Naive thymus-derived CD4-positive, alpha-beta T cell (primary cell): ENCODE measurements around the gene MAD2L2. TPM values are rescaled to one million over a fixed set of nuclear protein-coding genes. Genes with fewer than 3 reads are reported as not detected.
A peak's percentile ranks its signal among the peaks of the same experiment; 100 is the strongest.

ENCODE experiments used
- ATAC-seq: fragments of 150-1000 bp; cut with Tn5 transposase; 2 replicates; pipeline ENCODE4 v1.10.0; 2021; ENCODE audit warnings: mild to moderate bottlenecking, moderate library complexity
- CTCF ChIA-PET: fragments of 350-600 bp; sonication (Branson Sonifier 250); formaldehyde crosslinking; loops from one replicate; lab custom pipeline; 2021; ENCODE audit warnings: antibody characterized with exemption; lab: Charles Lee
- POLR2A ChIA-PET: fragments of 350-600 bp; sonication (Branson Sonifier 250); formaldehyde crosslinking; loops from one replicate; lab custom pipeline; 2021; ENCODE audit warnings: antibody characterized with exemption, inconsistent platforms; lab: Charles Lee
- DNase-seq, 9 donors: peaks; one replicate each; pipeline versions ENCODE4 v3.0.0 to v3.0.0-alpha.2; 2020 to 2022; ENCODE audit warnings: mixed read lengths in 1 of 9
- H3K27ac ChIP-seq: one replicate; pipeline ENCODE4 v1.7.0; 2013; ENCODE audit warnings: mild to moderate bottlenecking, low read depth, low read length, moderate library complexity
- H3K27me3 ChIP-seq, 2 donors: one replicate each; pipeline ENCODE4 v1.7.0; 2013; ENCODE audit warnings: low read length in 2 of 2, mild to moderate bottlenecking in 2 of 2, moderate library complexity in 2 of 2; ENCODE audit not compliant: control insufficient read depth in 2 of 2, insufficient read depth in 2 of 2
- H3K36me3 ChIP-seq, 3 experiments: 1 replicate in 2 of 3; 2 replicates in 1 of 3; pipeline ENCODE4 v1.7.0; 2013; ENCODE audit warnings: low read length in 3 of 3, mild to moderate bottlenecking in 3 of 3, moderate library complexity in 1 of 3; ENCODE audit not compliant: insufficient read depth in 3 of 3, control insufficient read depth in 2 of 3
- H3K4me1 ChIP-seq, 2 donors: one replicate each; pipeline ENCODE4 v1.7.0; 2013; ENCODE audit warnings: low read length in 2 of 2, mild to moderate bottlenecking in 2 of 2, moderate library complexity in 1 of 2; ENCODE audit not compliant: control insufficient read depth in 2 of 2, insufficient read depth in 2 of 2
- H3K4me3 ChIP-seq: 2 replicates; pipeline ENCODE4 v1.7.0; 2013; ENCODE audit warnings: mild to moderate bottlenecking, low read length
- H3K9me3 ChIP-seq, 3 experiments: 1 replicate in 2 of 3; 2 replicates in 1 of 3; pipeline ENCODE4 v1.7.0; 2013; ENCODE audit warnings: low read length in 3 of 3; ENCODE audit not compliant: control insufficient read depth in 2 of 3
- H3K27ac Mint-ChIP-seq, 9 donors: one replicate each; pipeline ENCODE4 v1.8.0; 2020 to 2022; ENCODE audit warnings: mixed read lengths in 9 of 9, mild to moderate bottlenecking in 8 of 9, moderate library complexity in 5 of 9, inconsistent platforms in 2 of 9
- H3K27me3 Mint-ChIP-seq, 5 donors: one replicate each; pipeline ENCODE4 v1.8.0; 2021 to 2022; ENCODE audit warnings: mixed read lengths in 5 of 5, mild to moderate bottlenecking in 1 of 5
- H3K36me3 Mint-ChIP-seq, 5 donors: one replicate each; pipeline ENCODE4 v1.8.0; 2020 to 2022; ENCODE audit warnings: mixed read lengths in 5 of 5, mild to moderate bottlenecking in 3 of 5, inconsistent platforms in 1 of 5
- H3K4me1 Mint-ChIP-seq, 7 donors: one replicate each; pipeline ENCODE4 v1.8.0; 2020 to 2022; ENCODE audit warnings: mixed read lengths in 7 of 7, mild to moderate bottlenecking in 3 of 7, inconsistent platforms in 1 of 7
- H3K4me3 Mint-ChIP-seq, 10 donors: one replicate each; pipeline ENCODE4 v1.8.0; 2020 to 2022; ENCODE audit warnings: mild to moderate bottlenecking in 10 of 10, mixed read lengths in 10 of 10, moderate library complexity in 6 of 10, inconsistent platforms in 2 of 10
- H3K9me3 Mint-ChIP-seq, 11 donors: one replicate each; pipeline ENCODE4 v1.8.0; 2020 to 2022; ENCODE audit warnings: mixed read lengths in 11 of 11, mild to moderate bottlenecking in 4 of 11, inconsistent platforms in 1 of 11, moderate library complexity in 1 of 11
- intact Hi-C, 2 donors: fragments of 100-400 bp; cut with micrococcal nuclease; formaldehyde crosslinking; loops; one replicate each; pipeline ENCODE4 v1.15.1; 2023
- polyA plus RNA-seq, 2 donors: library from polyadenylated mRNA; unstranded; fragments of 300-500 nt; fragmentation: Illumina TruSeq; gene quantifications; one replicate each; pipeline ENCODE4 v1.2.3, GENCODE V29; 2021
- total RNA-seq, 6 experiments: library from RNA in 5 of 6; stranded (reverse) in 5 of 6; gene quantifications; 1 replicate in 5 of 6; 2 replicates in 1 of 6; pipeline ENCODE4 v1.2.3 and lab custom pipeline; 2021 to 2026

The MAD2L2 gene
- total and polyA plus RNA-seq, 7 experiments from 2014 or later, result 17.1 to 53.3 (median 30.1) TPM

DNA sequence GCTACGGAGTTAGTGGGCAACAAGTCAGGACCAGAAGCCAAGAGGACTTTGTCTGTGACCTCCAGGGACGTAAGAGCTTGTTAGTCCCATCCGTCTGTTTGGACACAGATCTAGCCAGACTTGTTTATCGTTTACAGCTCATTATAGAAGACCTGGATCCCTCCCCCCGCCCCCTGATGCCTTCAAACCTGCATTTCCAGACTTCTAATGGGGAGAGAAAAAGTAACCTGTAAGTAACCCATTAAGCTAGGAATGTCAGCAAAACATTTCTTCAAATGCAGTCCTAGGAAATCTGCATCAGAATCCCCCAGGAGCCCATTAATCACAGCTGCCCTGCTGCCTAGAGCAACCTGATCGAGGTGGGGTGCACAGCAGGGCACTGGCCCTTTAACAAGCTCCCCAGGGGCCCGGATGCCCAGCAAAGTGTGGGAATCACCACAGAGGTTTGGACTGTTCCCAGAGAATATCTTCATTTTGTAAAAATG is 1.4 kb upstream of the MAD2L2 start:
- no peak for DNase-seq
- H3K27ac Mint-ChIP-seq, result peak overlapping the region in 3 of 9 donors; percentile 19 to 89 (median 63)
- peaks cover 0 to 17% (median 0%) of the 10 kb centered on the region in 5 donors for H3K27me3 Mint-ChIP-seq
- ChIA-PET CTCF (interaction anchor here (0.6 to 1.9 kb wide), 7 partner anchors 18 to 116 kb away, joined by 3 to 7 read pairs (median 5); partner anchors contain the start of gene FBXO6), POLR2A (interaction anchor here (0.7 to 2.3 kb wide), 6 partner anchors 9 to 226 kb away, joined by 3 to 13 read pairs (median 4); partner anchors contain the start of gene FBXO6)
- H3K4me3 ChIP-seq, result no peak overlapping the region
- intact Hi-C loops, result loop anchor here in 1 of 2 donors (5.0 kb wide), 2 partner anchors 35 to 1740 kb away; partner anchors contain the start of genes LZIC and NMNAT1
- no peaks in the 10 kb centered on the region for H3K9me3 Mint-ChIP-seq
- peaks cover 6 to 28% (median 19%) of the 10 kb centered on the region in 7 donors for H3K4me1 Mint-ChIP-seq
- H3K27me3 ChIP-seq, result no peaks in the 10 kb centered on the region
- no peak overlapping the region for H3K27ac ChIP-seq
- H3K36me3 Mint-ChIP-seq, result peaks cover 0 to 5% (median 0%) of the 10 kb centered on the region in 5 donors
- H3K9me3 ChIP-seq, result no peaks in the 10 kb centered on the region
- H3K4me1 ChIP-seq, result peaks cover 0 to 9% of the 10 kb centered on the region in 2 donors
- H3K36me3 ChIP-seq, result peaks cover 0 to 6% (median 0%) of the 10 kb centered on the region in 3 experiments
- no peak for ATAC-seq
- H3K4me3 Mint-ChIP-seq, result peak overlapping the region; percentile 57 to 99 (median 82)

DNA sequence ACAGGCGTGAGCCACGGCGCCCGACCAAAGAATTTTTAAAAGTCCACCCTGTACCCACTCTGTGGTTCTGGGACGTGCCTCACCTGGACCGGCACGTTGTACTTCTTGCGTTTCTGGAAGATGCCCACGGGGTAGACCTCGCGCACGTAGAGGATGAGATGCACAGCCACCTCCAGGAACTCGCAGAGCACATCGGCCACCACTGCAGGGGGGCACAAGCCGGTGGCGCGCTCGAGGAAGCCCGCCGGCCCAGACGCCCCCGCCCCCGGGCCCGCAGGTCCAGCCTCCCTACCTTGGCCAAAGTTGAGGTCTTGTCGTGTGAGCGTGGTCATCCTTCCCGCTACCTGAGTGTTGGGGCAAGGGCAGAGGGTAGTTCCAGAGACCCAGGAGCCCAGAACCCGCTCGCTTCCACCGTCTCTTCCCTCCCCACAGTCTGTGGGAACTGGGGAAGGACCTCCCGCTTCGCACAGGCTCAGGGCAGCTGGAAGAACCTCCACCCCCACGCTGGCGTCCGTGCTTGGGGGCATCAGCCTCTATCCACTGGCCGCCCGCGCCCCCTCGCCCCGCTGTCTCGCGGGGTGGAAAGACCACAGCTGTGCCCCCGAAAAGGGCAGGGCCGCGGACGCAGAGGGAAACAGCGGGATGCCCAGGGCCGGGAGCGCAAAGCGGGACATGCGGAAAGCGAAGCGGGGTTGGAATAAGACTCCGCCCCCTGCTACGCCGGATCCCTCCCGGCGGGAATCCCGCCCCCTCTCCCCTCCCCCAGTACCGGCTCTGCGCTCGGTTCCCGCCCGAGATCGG is 478 bp downstream of the MAD2L2 start:
- no peaks in the 10 kb centered on the region for H3K27me3 ChIP-seq
- no peak for DNase-seq
- ChIA-PET POLR2A (interaction anchor here (1.6 to 1.8 kb wide), 3 partner anchors 39 to 126 kb away, joined by 3 to 6 read pairs (median 5); partner anchors contain the start of genes CLCN6 and MTHFR), CTCF (interaction anchor here (0.7 to 1.9 kb wide), 3 partner anchors 14 to 39 kb away, joined by 3 to 7 read pairs (median 6); no protein-coding TSS in a partner anchor)
- Mint-ChIP-seq H3K4me1 (peaks cover 6 to 28% (median 19%) of the 10 kb centered on the region in 7 donors), H3K27me3 (peaks cover 0 to 8% (median 0%) of the 10 kb centered on the region in 5 donors), H3K27ac (peak overlapping the region in 7 of 9 donors; percentile 24 to 98 (median 56)), H3K4me3 (peak overlapping the region; percentile 70 to 96 (median 86)), H3K36me3 (peaks cover 0 to 9% (median 0%) of the 10 kb centered on the region in 5 donors), H3K9me3 (no peaks in the 10 kb centered on the region)
- peaks cover 0 to 24% (median 0%) of the 10 kb centered on the region in 3 experiments for H3K36me3 ChIP-seq
- H3K4me3 ChIP-seq, result peak overlapping the region; percentile 79
- H3K9me3 ChIP-seq, result no peaks in the 10 kb centered on the region
- H3K4me1 ChIP-seq, result peaks cover 0 to 9% of the 10 kb centered on the region in 2 donors
- no peak for ATAC-seq
- intact Hi-C loops, result loop anchor here (1.0 to 5.0 kb wide), 9 partner anchors 16 to 1738 kb away; partner anchors contain the start of genes AGTRAP (in 2 of the 2), FBXO6 (in 2 of the 2), CLCN6 (in 1 of the 2) and LZIC (in 1 of the 2)
- peak overlapping the region; percentile 86 for H3K27ac ChIP-seq

DNA sequence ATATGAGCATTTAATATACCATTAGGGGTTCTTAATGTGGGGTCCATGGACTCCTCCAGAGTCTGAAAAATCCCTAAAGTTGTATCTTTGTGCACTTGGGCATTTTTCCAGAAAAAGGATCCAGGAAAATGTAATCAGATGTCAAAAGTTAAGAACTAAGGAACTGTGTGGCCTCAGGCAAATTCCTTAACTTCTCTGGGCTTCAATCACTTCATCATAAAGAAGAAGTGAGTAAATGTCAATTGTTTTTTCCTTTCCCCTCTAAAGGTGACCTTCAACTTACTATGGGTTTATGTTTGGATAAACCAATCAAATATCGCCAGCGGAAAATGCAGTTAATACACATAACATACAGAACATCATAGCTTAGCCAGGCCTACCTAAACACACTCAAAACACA is 2.5 kb downstream of the MAD2L2 start:
- H3K27me3 Mint-ChIP-seq, result no peaks in the 10 kb centered on the region
- DNase-seq, result no peak
- no peak overlapping the region for H3K27ac ChIP-seq
- H3K9me3 ChIP-seq, result no peaks in the 10 kb centered on the region
- peaks cover 0 to 42% (median 0%) of the 10 kb centered on the region in 3 experiments for H3K36me3 ChIP-seq
- peaks cover 6 to 28% (median 19%) of the 10 kb centered on the region in 7 donors for H3K4me1 Mint-ChIP-seq
- H3K36me3 Mint-ChIP-seq, result peaks cover 0 to 17% (median 2%) of the 10 kb centered on the region in 5 donors
- no peaks in the 10 kb centered on the region for H3K27me3 ChIP-seq
- peaks cover 0 to 9% of the 10 kb centered on the region in 2 donors for H3K4me1 ChIP-seq
- H3K4me3 Mint-ChIP-seq, result peak overlapping the region in 6 of 10 donors; percentile 5 to 76 (median 22)
- H3K27ac Mint-ChIP-seq, result peak overlapping the region in 1 of 9 donors; percentile 0
- ATAC-seq, result no peak
- CTCF ChIA-PET, result interaction anchor here (0.7 kb wide), 1 partner anchor 261 kb away, joined by 4 read pairs; no protein-coding TSS in a partner anchor
- H3K9me3 Mint-ChIP-seq, result no peaks in the 10 kb centered on the region
- intact Hi-C loops, result no loop called here
- no peak overlapping the region for H3K4me3 ChIP-seq
- POLR2A ChIA-PET, result interaction anchor here (1.1 kb wide), 1 partner anchor 41 kb away, joined by 4 read pairs; no protein-coding TSS in a partner anchor

DNA sequence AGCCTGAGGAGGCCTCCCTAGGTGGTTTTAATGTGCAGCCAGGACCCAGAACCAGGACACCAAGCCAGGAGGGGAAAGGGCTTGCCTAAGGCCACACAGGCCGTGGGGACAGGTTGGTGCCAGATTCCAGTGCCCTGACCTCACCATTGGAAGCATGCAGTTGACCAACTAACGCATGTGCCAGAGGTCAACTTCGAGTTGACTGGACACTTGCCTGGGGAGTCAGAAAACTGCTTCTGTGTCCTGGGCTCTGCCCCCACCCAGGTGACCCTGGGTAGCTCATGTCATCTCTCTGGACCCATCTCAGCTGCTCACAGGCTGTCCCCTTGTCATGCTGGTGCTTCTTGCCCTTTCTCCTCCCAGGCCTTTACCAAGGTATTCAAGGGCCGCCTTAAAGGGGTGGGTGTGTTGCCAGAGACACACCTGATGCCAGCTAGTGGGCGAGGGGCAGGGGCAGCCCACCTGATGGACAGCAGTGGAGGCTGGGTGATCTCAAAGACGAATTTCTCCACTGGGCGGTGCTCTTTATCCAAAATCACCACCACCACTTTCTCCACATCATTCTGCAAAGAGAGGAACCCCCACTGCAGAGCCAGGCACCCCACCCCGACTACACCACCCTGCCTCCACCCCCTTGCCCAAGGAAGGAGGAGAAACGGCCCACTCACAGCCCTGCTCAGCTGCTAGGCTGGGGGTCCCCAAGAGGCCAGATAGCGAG is 4.4 kb downstream of the MAD2L2 start:
- H3K4me1 Mint-ChIP-seq, result peaks cover 6 to 21% (median 16%) of the 10 kb centered on the region in 7 donors
- peaks cover 0 to 21% (median 4%) of the 10 kb centered on the region in 5 donors for H3K36me3 Mint-ChIP-seq
- no peak overlapping the region for H3K27ac Mint-ChIP-seq
- no peaks in the 10 kb centered on the region for H3K9me3 Mint-ChIP-seq
- H3K4me1 ChIP-seq, result peaks cover 0 to 4% of the 10 kb centered on the region in 2 donors
- no peaks in the 10 kb centered on the region for H3K27me3 ChIP-seq
- intact Hi-C loops, result no loop called here
- peaks cover 0 to 56% (median 0%) of the 10 kb centered on the region in 3 experiments for H3K36me3 ChIP-seq
- ATAC-seq (no peak), DNase-seq (no peak)
- POLR2A ChIA-PET, result interaction anchor here (0.5 to 1.2 kb wide), 2 partner anchors 43 to 46 kb away, joined by 3 read pairs; no protein-coding TSS in a partner anchor
- CTCF ChIA-PET, result interaction anchor here (0.6 to 0.8 kb wide), 2 partner anchors 56 to 130 kb away, joined by 3 read pairs; partner anchors contain the start of genes CLCN6 and MTHFR
- no peak overlapping the region for H3K4me3 Mint-ChIP-seq
- no peak overlapping the region for H3K4me3 ChIP-seq
- H3K27ac ChIP-seq, result no peak overlapping the region
- H3K9me3 ChIP-seq, result no peaks in the 10 kb centered on the region
- no peaks in the 10 kb centered on the region for H3K27me3 Mint-ChIP-seq

DNA sequence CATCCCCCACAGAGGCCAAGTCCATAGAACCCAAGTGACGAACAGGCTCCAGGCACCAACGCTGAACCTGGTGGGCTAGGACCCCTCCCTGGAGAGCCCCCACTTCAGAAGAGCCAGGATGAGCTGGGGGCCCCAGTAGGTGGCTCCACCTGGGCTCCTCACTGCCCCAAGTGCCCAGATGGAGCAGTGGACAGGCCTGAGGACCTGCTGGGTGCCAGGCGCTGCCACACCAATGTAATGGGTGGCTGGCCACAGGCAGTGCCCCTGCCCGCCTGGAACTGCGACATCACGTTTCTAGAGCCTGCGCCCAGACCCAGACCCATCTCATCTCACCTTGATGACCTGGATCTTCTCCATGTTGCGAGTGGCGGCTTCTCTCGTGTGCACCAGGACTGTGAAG is 5.6 kb downstream of the MAD2L2 start:
- DNase-seq (no peak), ATAC-seq (no peak)
- Histone ChIP-seq H3K36me3 (peaks cover 0 to 54% (median 0%) of the 10 kb centered on the region in 3 experiments), H3K4me3 (no peak overlapping the region), H3K9me3 (no peaks in the 10 kb centered on the region), H3K27ac (no peak overlapping the region), H3K4me1 (peaks cover 0 to 3% of the 10 kb centered on the region in 2 donors), H3K27me3 (no peaks in the 10 kb centered on the region)
- Mint-ChIP-seq H3K4me3 (no peak overlapping the region), H3K27ac (peak overlapping the region in 1 of 9 donors; percentile 38), H3K4me1 (peaks cover 6 to 19% (median 17%) of the 10 kb centered on the region in 7 donors), H3K36me3 (peaks cover 0 to 21% (median 4%) of the 10 kb centered on the region in 5 donors), H3K9me3 (no peaks in the 10 kb centered on the region), H3K27me3 (no peaks in the 10 kb centered on the region)
- ChIA-PET CTCF (no interaction called here), POLR2A (no interaction called here)
- intact Hi-C loops, result no loop called here
